ENCODE data around the gene GRIFIN. TPM values are rescaled to one million over a fixed set of nuclear protein-coding genes. Genes with fewer than 3 reads are reported as not detected.

Gene GRIFIN
- not detected in 2 replicates for total RNA-seq

DNA sequence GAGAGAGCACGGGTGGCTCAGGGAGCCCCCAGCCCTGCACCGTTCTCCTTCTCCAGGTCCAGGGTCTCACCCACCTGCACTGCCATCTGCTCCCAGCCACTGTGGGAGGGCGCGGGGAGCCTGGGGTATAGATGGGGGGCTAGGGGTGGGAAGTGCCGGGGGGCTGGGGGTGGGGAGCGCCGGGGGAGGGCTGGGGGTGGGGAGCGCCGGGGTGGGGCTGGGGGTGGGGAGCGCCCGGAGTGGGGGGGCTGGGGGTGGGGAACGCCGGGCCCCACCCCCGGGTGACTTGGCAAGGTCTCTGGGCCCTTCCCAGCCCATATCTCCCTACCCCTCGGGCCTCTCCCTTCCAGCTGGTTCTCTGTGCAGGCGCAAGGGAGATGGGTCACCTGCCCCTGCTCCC is at the start of gene GRIFIN:
Gene GRIFIN (minus strand): TSS at position 101 of the 400 bp plus-strand sequence. CDS start 15 bp downstream, at position 86.

GRCh38 chr7:2519119-2519930 is 43.1 kb upstream of the GRIFIN start, which contains the start of gene LFNG:
Gene LFNG (plus strand): TSS chr7:2519774. CDS start chr7:2519862, 88 bp downstream.

Other genes starting within 250 kb of the GRIFIN start
- gene MAD1L1, start 243.5 kb downstream of the GRIFIN start, total RNA-seq = 50.8 and 51.6 TPM in 2 replicates
- 23.2 and 23.9 TPM in 2 replicates for gene MRM2, start 234.2 kb downstream of the GRIFIN start, total RNA-seq
- gene NUDT1, start 234.2 kb downstream of the GRIFIN start, total RNA-seq = 71.8 and 88.9 TPM in 2 replicates
- gene SNX8, start 162.0 kb downstream of the GRIFIN start, total RNA-seq = 21.5 and 36.6 TPM in 2 replicates
- gene EIF3B, start 121.6 kb downstream of the GRIFIN start, total RNA-seq = 126 and 141 TPM in 2 replicates
- 7.0 and 8.2 TPM in 2 replicates for gene CHST12, start 72.8 kb downstream of the GRIFIN start, total RNA-seq
- gene LFNG, start 43.4 kb upstream of the GRIFIN start, total RNA-seq = 1.2 and 1.7 TPM in 2 replicates
- gene BRAT1, start 79.1 kb upstream of the GRIFIN start, total RNA-seq = 31.5 and 38.5 TPM in 2 replicates
- 7.0 and 7.7 TPM in 2 replicates for gene IQCE, start 82.6 kb upstream of the GRIFIN start, total RNA-seq
- gene TTYH3, start 155.6 kb upstream of the GRIFIN start, total RNA-seq = 62.9 and 65.7 TPM in 2 replicates
- gene AMZ1, start 211.8 kb upstream of the GRIFIN start, total RNA-seq = not detected in 2 replicates

Data from bronchus fibroblast of lung (primary cell).